Urothelium cell line (cell line): Measurements from ENCODE around the gene TCF12.

Source experiments
- DNase-seq: peaks from one replicate; pipeline ENCODE4 v3.0.0; 2011; ENCODE audit warnings: low spot score, mixed read lengths
- FAIRE-seq: peaks from 2 replicates; lab custom pipeline; 2011; peaks lifted over from hg19 to GRCh38; lab: Jason Lieb, UNC

The TCF12 gene

GRCh38 chr15:57283774-57284503 is 365.5 kb downstream of the TCF12 start:
- FAIRE-seq (no peak), DNase-seq (no peak)

GRCh38 chr15:57284535-57284934 is 366.1 kb downstream of the TCF12 start:
- DNase-seq: no peak
- FAIRE-seq: no peak

GRCh38 chr15:57285386-57285785 is 366.9 kb downstream of the TCF12 start:
- FAIRE-seq (no peak), DNase-seq (no peak)

DNA sequence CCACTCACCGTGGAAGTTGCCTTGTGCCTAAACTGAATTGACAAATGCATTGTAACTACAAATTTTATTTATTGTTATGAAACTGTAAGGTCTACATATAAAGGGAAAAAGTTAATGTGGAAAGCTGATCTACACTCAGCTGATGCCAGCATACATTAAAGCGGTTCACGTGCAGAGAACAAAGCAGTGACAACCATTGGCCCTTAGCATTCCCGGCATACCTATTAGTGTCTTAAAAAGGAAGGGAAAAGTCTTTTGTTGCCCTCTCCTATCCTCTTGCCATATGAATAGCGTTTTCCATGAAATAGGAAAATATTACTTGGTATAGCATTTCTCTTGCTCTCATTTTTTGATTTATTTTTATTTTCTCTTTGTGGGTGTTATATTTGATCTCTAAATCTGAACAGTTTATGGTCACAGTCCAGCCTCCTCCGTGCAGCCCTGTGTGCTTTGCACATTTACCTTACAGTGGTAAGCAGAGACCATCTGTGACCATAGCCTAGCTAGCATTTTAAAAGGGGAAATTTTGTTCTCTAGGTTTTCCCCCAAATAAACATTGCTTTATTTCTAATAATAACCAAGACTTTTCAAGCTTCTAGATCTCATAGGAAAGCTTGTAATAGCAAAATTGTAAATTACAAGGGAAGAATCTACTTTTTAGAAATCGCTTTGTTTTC is 368.1 kb downstream of the TCF12 start:
- DNase-seq (no peak), FAIRE-seq (no peak)

DNA sequence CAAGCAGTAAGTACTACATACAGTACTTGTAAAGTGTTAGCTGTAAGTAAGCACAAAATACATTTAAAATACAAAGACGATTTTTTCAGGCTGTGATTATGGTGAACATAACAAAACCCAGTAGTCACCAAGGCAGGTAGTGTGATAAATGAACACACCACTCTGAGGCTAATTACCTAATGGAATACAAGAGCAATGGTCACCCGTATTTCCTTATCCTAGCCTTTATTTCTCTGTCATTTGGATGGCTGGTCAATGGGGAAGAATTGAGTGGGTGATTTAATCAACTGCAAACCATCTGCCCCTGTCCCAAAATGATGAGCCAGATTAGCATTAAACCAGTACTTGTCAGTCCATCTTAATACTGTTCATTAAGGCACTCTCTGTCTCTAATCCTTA is 368.7 kb downstream of the TCF12 start:
- no peak for FAIRE-seq
- DNase-seq: no peak

DNA sequence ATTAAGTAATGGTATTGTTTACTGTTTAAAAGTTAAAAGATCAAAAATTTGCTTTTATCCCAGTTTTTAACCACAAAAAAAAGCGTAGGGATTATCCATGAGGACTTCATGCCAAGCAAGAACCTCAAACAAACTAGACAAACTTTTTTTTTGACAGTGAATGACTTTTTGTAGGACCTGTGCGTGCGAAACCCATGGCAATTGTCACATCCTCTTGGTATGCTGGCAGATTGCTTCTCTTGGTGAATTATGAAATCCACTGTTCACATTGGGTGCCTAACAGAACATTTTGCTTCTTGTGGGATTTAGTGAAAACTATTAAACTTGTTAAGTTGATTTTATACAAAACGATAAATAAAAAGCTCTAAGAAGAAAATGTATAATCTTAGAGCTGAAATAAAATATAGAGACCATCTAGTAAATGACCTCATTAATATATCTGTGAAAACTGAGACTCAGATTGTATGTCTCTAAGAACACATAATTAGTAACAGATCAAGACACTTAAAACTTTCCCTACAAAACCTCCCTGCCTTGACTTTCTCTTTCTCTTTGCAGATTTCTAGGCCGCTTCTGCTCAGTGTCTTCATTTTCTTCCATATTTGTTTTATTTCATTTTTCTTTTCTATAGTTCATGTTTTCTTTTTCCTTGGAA is 370.6 kb downstream of the TCF12 start:
- FAIRE-seq: no peak
- no peak for DNase-seq

- no peak for DNase-seq
- no peak for FAIRE-seq
Observed at GRCh38 chr15:57290187-57290586, 371.7 kb downstream of the TCF12 start.

- DNase-seq (no peak), FAIRE-seq (no peak)
Observed at GRCh38 chr15:57290826-57291225, 372.4 kb downstream of the TCF12 start.

DNA sequence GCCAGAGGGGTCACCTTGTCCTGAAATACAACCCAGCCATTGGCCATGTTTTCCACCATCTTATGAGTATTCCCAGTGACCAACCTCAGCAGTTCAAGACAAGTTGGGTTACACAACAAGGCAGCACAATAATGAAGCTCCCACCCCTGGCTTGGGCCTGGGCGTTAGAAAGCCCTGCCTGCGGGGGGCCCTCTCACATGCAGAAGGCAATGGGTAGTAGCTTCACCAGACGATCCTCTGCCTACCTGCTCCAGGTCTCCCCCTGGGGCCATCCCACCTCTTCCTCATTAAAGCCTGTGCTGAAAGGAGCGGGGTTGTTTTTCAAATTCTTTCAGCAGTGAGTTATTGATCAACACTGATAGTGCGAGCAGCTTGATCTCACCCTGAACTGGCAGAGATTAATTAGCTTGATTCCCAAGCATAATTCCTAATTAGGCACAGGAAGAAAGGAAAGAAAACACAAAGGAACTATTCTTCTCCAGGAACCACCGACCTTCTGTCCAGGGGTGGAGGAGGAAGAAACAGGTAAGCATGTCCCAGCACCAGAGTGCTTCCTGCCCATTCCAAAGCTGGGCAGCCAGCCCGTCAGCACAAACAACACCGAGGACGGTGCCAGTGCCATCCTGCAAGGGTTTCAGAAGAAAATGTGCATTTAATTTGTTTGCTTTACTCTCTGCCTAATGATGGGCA is 378.2 kb downstream of the TCF12 start:
- FAIRE-seq (no peak), DNase-seq (no peak)

- FAIRE-seq (no peak), DNase-seq (no peak)
Observed at GRCh38 chr15:57297163-57297593, 378.7 kb downstream of the TCF12 start.

DNA sequence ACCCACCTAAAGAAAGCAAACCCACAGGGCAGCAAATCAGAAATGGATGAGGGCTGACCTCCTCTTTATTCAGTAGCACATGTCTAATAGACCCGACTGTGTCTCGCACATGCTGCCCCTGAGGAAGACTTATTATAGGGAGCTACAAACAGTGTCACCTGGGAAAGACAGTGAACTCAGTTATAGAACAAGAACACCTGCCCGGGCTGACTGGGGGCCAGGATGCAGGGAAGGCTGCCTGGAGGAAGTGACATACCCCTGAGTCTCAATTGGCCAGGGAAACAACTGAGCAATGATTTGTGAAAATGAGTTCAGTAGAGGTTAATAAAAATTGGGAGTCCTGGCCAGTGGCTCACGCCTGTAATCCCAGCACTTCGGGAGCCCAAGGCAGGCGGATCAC is 379.2 kb downstream of the TCF12 start:
- FAIRE-seq (no peak), DNase-seq (no peak)

- FAIRE-seq (no peak), DNase-seq (no peak)
Observed at GRCh38 chr15:57298204-57298603, 379.8 kb downstream of the TCF12 start.

GRCh38 chr15:57298843-57299550 is 380.6 kb downstream of the TCF12 start:
- no peak for DNase-seq
- no peak for FAIRE-seq

GRCh38 chr15:57301307-57301706 is 382.9 kb downstream of the TCF12 start:
- DNase-seq: no peak
- no peak for FAIRE-seq

- DNase-seq (no peak), FAIRE-seq (no peak)
Observed at GRCh38 chr15:57302640-57303257, 384.3 kb downstream of the TCF12 start.

GRCh38 chr15:57305009-57305408 is 386.6 kb downstream of the TCF12 start:
- no peak for FAIRE-seq

GRCh38 chr15:57306161-57306943 is 387.9 kb downstream of the TCF12 start:
- FAIRE-seq (no peak), DNase-seq (peak; percentile 88)

More at GRCh38 chr15:57305009-57305408, 386.6 kb downstream of the TCF12 start:
- no peak for DNase-seq

DNA sequence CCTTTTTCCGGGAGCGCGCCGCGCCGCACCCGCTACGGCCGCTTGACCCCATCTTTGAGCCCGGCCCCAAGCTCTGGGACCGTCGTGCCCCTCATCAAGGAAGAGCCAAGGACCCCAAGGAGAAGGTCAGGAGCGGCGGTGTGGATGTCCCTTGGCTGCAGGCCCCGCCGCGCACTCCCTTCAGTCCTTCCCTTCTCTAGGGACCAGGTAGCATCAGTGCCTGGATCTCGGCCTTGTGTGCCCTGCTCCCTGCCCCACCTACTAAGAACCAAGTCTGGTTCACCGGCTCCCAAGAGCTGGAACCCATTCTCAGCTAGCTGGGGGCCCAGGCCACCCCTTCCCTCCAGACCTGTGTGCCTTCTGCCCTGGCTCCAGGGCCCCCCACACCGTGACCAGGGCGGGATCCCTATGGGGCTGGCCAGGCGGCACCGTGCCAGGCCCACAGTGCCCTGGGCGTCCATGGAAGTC is 388.5 kb downstream of the TCF12 start:
- FAIRE-seq (no peak), DNase-seq (no peak)

DNA sequence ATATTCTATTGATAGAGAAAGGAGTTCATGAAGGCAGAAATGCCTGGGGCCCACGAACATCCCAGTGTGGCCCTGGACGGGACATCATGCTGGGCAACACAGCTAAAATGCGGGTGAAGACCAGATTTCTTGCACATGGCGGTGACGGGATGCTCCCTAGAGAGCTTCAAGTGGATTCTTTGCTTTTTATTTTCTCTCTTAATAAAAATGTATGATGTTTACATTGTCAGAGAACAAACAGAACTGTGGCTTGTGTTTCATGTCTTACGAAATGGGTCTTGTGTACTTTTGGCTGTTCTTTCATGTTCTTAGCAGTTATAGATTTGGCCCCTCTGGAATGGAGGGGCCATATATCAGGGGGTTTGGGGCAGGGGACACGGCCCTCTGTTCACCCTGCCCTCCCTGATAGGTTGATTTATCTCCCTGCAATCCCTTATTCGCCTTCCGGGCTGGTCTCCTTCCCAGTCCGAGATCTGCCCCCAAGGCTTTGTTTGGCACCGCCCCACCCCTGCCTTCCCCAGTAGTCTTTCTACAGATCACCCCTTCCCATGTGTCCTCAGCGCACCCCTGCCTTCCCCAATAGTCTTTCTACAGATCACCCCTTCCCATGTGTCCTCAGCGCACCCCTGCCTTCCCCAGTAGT is 389.2 kb downstream of the TCF12 start:
- no peak for FAIRE-seq
- DNase-seq: no peak
